ENCODE results near the gene RNMT.
A peak's percentile ranks its signal among the peaks of the same experiment; 100 is the strongest.
"Not testable (repeated sequence)": the region's sequence is repeated elsewhere in the genome, so short reads cannot be mapped to it uniquely, and the experiment has no call there.

RNMT gene

DNA sequence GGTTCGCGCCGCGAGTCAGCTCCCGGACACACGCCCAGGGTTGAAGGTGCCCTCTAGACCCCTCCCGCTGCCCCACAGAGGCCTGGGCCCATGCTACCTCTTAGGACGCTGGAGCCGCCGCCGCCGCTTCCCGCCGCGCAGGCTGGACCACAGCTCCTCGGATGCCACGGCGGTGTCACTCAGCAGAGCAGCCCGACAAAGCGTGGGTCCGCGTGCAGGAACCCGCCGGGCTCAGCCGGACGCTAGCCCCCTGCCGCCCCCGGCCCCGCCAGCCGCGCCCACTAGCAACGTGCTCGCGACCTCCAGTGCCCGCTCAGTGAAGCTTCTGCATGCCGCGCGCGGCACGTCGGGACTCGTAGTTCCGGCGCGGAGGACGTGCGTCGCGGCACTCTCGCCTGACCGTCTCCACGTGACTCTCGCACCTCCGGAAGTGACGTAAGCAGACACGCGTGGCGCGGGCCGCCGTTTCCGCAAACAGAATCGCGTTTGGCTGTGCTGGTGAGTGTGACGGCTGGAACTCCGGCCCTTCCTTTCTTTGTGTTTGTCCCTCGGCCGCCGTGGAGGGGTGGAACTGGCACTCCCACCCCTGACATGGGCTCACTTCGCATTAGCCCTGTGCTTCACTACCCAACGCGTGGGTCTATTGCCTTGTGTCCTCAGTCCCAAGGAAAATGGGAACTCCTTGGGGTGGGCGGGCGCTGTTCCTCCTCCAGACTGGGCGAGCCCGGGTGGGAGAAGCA lies at the start of gene RNMT, which contains the start of gene FAM210A:
RNMT (plus strand) TSS at position 442 of the 740 bp plus-strand sequence. CDS start 4,845 bp downstream, outside the sequence.
FAM210A (minus strand) TSS at position 327 of the 740 bp plus-strand sequence. CDS start 44,481 bp downstream, outside the sequence.
- H3K4me1 ChIP-seq (ENCODE audit: insufficient read depth, low read length), result no peaks in the 10 kb centered on the region

DNA sequence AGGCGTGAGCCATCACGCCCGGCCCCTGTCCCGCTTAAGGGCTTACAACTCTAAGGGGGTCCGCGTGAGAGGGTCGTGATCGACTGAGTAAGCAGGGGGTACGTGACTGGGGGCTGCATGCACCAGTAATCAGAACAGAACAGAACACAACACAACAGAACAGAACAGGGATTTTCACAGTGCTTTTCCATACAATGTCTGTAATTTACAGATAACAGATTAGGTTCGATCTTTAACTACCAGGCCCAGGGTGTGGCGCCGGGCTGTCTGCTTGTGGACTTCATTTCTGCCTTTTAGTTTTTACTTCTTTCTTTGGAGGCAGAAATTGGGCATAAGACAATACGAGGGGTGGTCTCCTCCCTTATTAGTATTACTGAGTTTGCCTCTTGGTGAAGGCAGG lies 49.1 kb upstream of the RNMT start:
- H3K4me1 ChIP-seq (ENCODE audit: insufficient read depth, low read length); H3K36me3 ChIP-seq (ENCODE audit: insufficient read depth, low read length); H3K9me3 ChIP-seq (ENCODE audit: control insufficient read depth, insufficient read depth, low read length); H3K9ac ChIP-seq (ENCODE audit: low read depth, low read length): not testable (repeated sequence)

More for the DNA sequence above, at the start of gene RNMT, which contains the start of gene FAM210A:
- Histone ChIP-seq H3K9me3 (ENCODE audit: control insufficient read depth, insufficient read depth, low read length) (no peaks in the 10 kb centered on the region), H3K9ac (ENCODE audit: low read depth, low read length) (peak within 1 kb of the TSS; percentile 61), H3K36me3 (ENCODE audit: insufficient read depth, low read length) (no peaks in the 10 kb centered on the region)

DNA sequence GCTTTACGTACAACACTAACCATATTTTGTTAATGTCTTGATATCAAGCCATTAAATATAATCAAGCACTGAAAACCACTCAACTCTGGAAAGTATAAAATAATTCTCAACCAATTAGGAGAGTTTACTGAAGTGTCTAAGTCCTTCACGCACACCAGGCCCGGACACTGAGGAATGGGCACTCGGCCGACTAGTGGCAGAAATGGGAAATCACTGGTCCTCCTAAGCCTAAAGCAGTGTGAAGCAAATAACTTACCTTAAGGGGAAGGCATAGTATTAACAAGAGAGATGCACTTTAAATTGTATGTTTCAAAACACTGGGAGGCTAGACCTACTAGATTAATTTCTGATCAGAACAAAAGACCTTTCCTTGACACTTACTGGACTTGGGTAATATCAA lies 45.9 kb upstream of the RNMT start:
- H3K9ac ChIP-seq (ENCODE audit: low read depth, low read length), result no peak overlapping the region
- no peaks in the 10 kb centered on the region for H3K36me3 ChIP-seq (ENCODE audit: insufficient read depth, low read length)
- H3K4me1 ChIP-seq (ENCODE audit: insufficient read depth, low read length), result no peaks in the 10 kb centered on the region
- H3K9me3 ChIP-seq (ENCODE audit: control insufficient read depth, insufficient read depth, low read length), result peaks cover 5% of the 10 kb centered on the region

DNA sequence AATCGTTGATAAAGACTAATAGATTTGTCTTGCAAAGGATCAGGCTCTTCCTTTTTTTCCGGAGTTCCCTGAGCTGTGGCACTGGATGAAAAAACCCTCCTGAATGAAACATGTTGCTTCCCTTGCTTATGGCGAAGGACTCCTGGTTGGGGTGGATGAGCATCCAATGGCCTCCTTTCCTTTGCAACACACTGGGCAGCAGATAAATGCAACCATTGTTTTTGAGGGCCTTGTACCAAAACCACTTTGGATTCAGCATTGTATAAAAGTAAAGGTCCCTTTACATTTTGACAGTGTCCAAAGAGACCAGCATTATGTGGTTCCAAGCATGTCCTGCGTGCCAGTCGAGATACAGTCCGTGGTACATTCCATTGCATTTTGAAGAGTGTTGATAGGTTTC lies 44.8 kb upstream of the RNMT start:
- H3K9ac ChIP-seq (ENCODE audit: low read depth, low read length), result no peak overlapping the region
- no peaks in the 10 kb centered on the region for H3K4me1 ChIP-seq (ENCODE audit: insufficient read depth, low read length)
- H3K9me3 ChIP-seq (ENCODE audit: control insufficient read depth, insufficient read depth, low read length), result peaks cover 1% of the 10 kb centered on the region
- H3K36me3 ChIP-seq (ENCODE audit: insufficient read depth, low read length), result no peaks in the 10 kb centered on the region

DNA sequence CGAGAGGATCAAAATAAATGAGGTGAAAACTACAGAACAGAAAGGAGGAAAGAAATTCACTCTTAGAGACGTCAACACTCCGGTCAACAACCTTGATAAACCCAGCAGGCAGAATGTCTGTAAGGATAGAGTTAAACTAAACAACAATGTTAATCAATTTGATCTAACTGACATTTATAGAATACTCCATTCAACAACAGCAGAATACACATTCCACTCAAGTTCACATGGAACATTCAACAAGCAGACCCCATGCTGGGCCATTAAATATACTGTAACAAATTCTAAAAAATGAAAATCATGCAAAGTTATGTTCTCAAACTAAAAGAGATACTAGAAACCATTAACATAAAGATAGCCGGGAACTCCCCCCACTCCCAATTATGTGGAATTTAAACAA lies 41.9 kb upstream of the RNMT start:
- Histone ChIP-seq H3K9ac (ENCODE audit: low read depth, low read length) (no peak overlapping the region), H3K9me3 (ENCODE audit: control insufficient read depth, insufficient read depth, low read length) (no peaks in the 10 kb centered on the region), H3K4me1 (ENCODE audit: insufficient read depth, low read length) (no peaks in the 10 kb centered on the region), H3K36me3 (ENCODE audit: insufficient read depth, low read length) (no peaks in the 10 kb centered on the region)

DNA sequence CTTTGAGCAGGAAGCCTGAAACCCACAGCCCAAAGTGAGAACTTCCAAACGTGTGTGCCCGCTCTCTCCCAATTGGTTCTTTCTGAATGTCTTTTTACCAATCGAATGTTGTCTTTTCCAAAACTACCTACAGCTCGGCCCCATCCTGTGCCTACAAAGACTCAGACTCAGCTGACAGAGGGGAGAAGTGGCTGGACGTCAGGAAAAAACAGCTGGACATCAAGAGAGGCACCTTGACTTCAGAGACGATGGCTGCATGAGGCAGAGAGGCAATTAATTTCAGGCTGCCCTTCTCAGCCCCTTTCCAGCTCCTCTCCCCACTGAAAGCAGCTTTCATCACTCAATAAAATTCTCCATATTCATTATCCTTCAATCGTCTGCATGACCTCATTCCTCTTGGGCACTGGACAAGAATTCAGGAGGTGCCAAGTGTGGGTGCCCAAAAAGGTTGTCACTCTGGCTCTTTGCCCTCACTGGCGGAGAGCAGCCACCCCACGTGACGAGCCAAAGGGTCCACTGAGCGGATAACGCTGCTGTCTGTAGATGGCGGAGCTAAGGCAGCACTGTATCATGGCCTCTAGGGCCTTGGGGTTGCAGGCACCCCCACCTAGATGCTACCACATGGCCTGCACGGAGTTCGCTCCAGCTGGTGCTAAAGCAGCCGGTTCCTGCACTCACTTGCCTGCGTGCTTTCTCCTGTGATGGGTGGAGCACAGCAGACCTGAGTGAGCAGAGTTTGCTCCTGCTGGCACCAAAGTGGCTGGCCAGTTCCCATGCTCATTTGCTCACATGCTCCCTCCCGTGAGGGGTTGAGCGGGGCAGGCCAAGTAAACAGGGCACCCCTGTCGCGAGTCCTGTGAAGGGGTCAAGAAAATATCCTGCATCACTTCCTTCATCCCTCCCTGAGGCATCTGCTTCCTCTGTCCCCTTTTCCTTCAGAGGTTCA lies 38.0 kb upstream of the RNMT start:
- Histone ChIP-seq H3K9ac (ENCODE audit: low read depth, low read length) (no peak overlapping the region), H3K4me1 (ENCODE audit: insufficient read depth, low read length) (no peaks in the 10 kb centered on the region), H3K36me3 (ENCODE audit: insufficient read depth, low read length) (no peaks in the 10 kb centered on the region), H3K9me3 (ENCODE audit: control insufficient read depth, insufficient read depth, low read length) (no peaks in the 10 kb centered on the region)

DNA sequence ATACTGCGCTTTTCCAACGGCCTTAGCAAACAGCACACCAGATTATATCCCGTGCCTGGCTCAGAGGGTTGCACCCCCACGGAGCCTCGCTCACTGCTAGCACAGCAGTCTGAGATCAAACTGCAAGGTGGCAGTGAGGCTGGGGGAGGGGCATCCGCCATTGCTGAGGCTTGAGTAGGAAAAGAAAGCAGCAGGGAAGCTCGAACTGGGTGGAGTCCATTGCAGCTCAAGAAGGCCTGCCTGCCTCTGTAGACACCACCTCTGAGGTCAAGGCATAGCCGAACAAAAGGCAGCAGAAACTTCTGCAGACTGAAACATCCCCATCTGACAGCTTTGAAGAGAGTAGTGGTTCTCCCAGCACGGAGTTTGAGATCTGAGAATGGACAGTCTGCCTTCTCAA lies 36.4 kb upstream of the RNMT start:
- H3K9ac ChIP-seq (ENCODE audit: low read depth, low read length); H3K4me1 ChIP-seq (ENCODE audit: insufficient read depth, low read length); H3K9me3 ChIP-seq (ENCODE audit: control insufficient read depth, insufficient read depth, low read length); H3K36me3 ChIP-seq (ENCODE audit: insufficient read depth, low read length): not testable (repeated sequence)

DNA sequence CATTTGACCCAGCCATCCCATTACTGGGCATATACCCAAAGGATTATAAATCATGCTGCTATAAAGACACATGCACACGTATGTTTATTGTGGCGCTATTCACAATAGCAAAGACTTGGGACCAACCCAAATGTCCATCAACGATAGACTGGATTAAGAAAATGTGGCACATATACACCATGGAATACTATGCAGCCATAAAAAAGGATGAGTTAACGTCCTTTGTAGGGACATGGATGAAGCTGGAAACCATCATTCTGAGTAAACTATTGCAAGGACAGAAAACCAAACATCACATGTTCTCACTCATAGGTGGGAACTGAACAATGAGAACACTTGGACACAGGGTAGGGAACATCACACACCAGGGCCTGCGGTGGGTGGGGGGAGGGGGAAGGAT lies 31.1 kb upstream of the RNMT start:
- H3K9me3 ChIP-seq (ENCODE audit: control insufficient read depth, insufficient read depth, low read length); H3K4me1 ChIP-seq (ENCODE audit: insufficient read depth, low read length): not testable (repeated sequence)

DNA sequence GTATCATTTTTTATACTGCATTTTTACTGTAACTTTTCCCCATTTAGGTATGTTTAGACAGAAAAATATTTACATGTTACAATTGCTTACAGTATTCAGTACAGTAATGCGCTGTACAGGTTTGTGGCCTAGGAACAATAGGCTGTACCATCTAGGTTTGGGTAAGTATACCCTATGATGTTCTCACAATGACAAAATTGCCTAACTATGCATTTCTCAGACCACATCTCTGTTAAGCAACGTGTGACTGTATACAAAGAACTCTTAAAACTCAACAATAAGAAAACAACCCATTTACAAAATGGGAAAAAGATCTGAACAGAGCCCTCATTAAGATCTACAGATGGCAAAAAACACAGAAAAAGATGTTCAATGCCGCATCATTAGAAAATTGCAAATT lies 29.5 kb upstream of the RNMT start:
- H3K4me1 ChIP-seq (ENCODE audit: insufficient read depth, low read length), result no peaks in the 10 kb centered on the region
- peaks cover 5% of the 10 kb centered on the region; the same call in 1 of the 2 replicates for H3K9me3 ChIP-seq (ENCODE audit: control insufficient read depth, insufficient read depth, low read length)
- H3K9ac ChIP-seq (ENCODE audit: low read depth, low read length), result no peak overlapping the region
- no peaks in the 10 kb centered on the region for H3K36me3 ChIP-seq (ENCODE audit: insufficient read depth, low read length)

More for the DNA sequence above, 31.1 kb upstream of the RNMT start:
- not testable (repeated sequence) for H3K9ac ChIP-seq (ENCODE audit: low read depth, low read length); H3K36me3 ChIP-seq (ENCODE audit: insufficient read depth, low read length)

DNA sequence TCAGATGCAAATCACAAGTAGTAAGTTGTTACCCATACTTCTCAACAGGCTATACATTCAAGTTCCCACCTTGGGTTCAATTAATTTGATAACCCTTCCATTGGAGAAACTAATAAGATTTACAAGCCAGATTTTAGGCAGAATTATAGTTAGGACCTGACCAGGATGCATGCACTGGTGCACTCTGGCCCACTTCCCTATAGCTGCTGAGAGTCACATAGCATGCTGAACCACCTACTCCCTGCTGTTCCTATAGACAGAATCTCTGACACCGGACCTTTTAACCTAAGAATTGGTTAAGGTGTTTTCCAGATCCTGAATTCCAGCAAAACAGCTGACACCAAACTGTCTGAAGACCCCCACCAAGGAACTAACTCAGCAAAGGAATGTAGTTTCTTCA lies 26.3 kb upstream of the RNMT start:
- Histone ChIP-seq H3K9ac (ENCODE audit: low read depth, low read length) (no peak overlapping the region), H3K4me1 (ENCODE audit: insufficient read depth, low read length) (no peaks in the 10 kb centered on the region), H3K36me3 (ENCODE audit: insufficient read depth, low read length) (no peaks in the 10 kb centered on the region), H3K9me3 (ENCODE audit: control insufficient read depth, insufficient read depth, low read length) (peaks cover 22% of the 10 kb centered on the region)

DNA sequence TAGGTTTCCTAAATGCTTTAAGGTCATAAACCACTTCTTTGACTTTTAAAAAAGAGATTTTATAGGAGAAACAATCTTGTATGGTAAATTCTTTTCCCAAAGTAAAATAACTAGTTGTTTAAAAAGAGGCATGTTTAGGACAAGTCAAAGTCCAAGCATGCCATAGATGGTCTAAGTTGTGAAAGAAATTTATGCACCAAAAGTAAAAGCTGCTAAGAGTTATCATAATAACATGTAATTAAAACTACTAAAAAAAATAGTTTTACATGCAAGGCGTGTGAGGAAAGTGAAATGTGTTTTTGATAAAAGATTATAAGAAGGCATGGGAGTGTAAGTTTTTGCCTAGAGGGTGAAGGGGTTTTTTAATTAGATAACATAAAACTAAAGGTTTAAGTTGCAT lies 22.6 kb upstream of the RNMT start:
- Histone ChIP-seq H3K4me1 (ENCODE audit: insufficient read depth, low read length) (no peaks in the 10 kb centered on the region), H3K9ac (ENCODE audit: low read depth, low read length) (no peak overlapping the region), H3K36me3 (ENCODE audit: insufficient read depth, low read length) (0 out of 2 replicates have a peak, but pooled peaks cover 5% of the 10 kb centered on the region), H3K9me3 (ENCODE audit: control insufficient read depth, insufficient read depth, low read length) (peaks cover 22% of the 10 kb centered on the region)

DNA sequence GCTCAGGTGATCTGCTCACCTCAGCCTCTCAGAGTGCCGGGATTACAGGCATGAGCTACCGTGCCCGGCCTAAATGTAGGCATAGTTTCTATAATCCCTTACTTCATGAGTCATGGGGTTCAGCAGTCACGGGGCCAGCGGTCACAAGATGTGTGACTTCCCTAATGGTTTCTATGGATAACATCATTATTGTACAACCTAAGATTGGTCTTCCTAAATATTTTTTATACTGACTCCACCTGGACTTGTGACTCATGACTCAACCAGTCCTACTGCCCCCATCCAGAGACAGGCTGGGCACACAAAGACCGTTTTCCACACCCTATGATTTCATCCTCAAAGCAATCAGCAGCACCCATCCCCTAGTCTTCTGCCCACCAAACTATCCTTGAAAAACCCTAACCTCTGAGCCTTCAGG lies 16.1 kb upstream of the RNMT start:
- Histone ChIP-seq H3K9ac (ENCODE audit: low read depth, low read length) (no peak overlapping the region), H3K36me3 (ENCODE audit: insufficient read depth, low read length) (0 out of 2 replicates have a peak, but pooled peaks cover 5% of the 10 kb centered on the region), H3K9me3 (ENCODE audit: control insufficient read depth, insufficient read depth, low read length) (no peaks in the 10 kb centered on the region), H3K4me1 (ENCODE audit: insufficient read depth, low read length) (peaks cover 9% of the 10 kb centered on the region; the same call in 1 of the 2 replicates)

DNA sequence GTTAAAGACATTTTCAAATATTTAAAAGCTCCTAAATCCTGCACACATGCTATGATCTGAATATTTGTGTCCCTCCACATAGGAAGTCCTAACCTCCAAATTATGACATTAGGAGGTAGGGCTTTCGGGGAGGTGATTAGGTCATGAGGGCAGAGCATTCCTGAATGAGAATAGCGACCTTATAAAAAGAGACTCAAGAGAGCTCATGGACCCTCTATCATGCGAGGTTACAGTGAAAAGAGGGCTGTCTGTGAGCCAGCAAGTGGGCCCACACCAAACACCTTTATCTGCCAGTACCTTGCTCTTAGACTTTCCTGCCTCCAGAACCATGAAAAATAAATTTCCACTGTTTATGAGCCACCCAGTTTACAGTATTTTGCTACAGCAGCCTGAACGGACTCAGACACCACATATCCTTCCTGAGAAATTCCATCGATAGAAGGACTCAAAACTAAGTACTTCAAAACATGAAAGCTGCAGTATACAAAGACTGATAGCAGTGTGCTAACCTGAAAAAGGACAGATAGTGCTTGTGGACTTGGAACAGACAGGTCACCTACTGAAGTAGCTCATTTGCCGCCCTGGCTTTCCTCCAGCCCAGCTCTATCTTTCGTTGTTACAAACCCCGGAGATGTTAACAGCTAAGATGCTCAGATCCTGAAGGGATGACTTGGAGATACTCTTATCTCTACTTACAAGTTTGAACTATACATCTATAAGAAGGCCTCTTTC lies 13.9 kb upstream of the RNMT start:
- Histone ChIP-seq H3K4me1 (ENCODE audit: insufficient read depth, low read length) (peaks cover 9% of the 10 kb centered on the region; the same call in 1 of the 2 replicates), H3K9ac (ENCODE audit: low read depth, low read length) (no peak overlapping the region), H3K9me3 (ENCODE audit: control insufficient read depth, insufficient read depth, low read length) (no peaks in the 10 kb centered on the region), H3K36me3 (ENCODE audit: insufficient read depth, low read length) (0 out of 2 replicates have a peak, but pooled peaks cover 3% of the 10 kb centered on the region)

DNA sequence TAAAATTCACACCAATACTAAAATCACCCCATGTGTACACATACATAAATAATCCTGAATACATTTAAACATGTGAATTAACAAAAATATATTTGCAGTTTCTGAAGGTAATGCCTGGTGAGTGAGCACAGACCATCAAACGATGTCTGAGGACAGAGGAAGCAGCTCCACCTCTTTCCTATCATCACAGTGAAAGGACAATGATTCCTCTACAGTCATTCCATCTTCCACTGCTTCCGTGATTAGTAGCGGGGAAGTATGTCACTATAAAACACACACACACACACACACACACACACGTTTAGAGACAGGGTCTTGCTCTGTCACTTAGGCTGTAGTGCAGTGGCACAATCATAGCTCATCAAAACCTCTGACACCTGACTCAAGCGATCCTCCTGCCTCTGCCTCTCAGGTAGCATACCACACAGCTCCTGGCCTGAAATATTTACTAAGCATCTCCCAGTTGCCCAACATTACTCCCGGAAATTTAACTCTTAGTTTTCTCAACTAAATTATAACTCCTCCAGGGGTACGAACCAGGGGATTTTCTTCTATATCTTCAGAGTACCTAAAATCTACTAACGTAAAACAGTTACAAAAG lies 12.9 kb upstream of the RNMT start:
- Histone ChIP-seq H3K4me1 (ENCODE audit: insufficient read depth, low read length) (peaks cover 9% of the 10 kb centered on the region; the same call in 1 of the 2 replicates), H3K9ac (ENCODE audit: low read depth, low read length) (no peak overlapping the region), H3K36me3 (ENCODE audit: insufficient read depth, low read length) (no peaks in the 10 kb centered on the region), H3K9me3 (ENCODE audit: control insufficient read depth, insufficient read depth, low read length) (no peaks in the 10 kb centered on the region)
